Left lung (tissue), 10 donors: ENCODE results near the gene SLC10A2. TPM values are rescaled to one million over a fixed set of nuclear protein-coding genes. Genes with fewer than 3 reads are reported as not detected.
"Not testable (repeated sequence)": the region's sequence is repeated elsewhere in the genome, so short reads cannot be mapped to it uniquely, and the experiment has no call there.

Source experiments
- ATAC-seq: fragments of 200-7000 bp; cut with Tn5 transposase; one replicate; pipeline ENCODE4 v1.9.1; 2020; ENCODE audit warnings: moderate library complexity
- DNase-seq, 4 donors: peaks; one replicate each; pipeline ENCODE4 v3.0.0-alpha.2; 2013 to 2020
- H3K27ac ChIP-seq, 2 donors: fragments of 200-600 bp; sonication (generic) in 1 of 2; one replicate each; pipeline versions ENCODE4 v1.5.0 to v1.8.0; 2020 to 2021
- H3K27me3 ChIP-seq, 2 donors: fragments of 200-600 bp; sonication (generic) in 1 of 2; one replicate each; pipeline versions ENCODE4 v1.5.0 to v1.8.0; 2020 to 2021
- H3K36me3 ChIP-seq, 2 donors: fragments of 200-600 bp; sonication (generic) in 1 of 2; one replicate each; pipeline versions ENCODE4 v1.5.0 to v1.8.0; 2020 to 2021
- H3K4me1 ChIP-seq, 2 donors: fragments of 200-600 bp; one replicate each; pipeline ENCODE4 v1.8.0; 2021
- H3K4me3 ChIP-seq, 2 donors: fragments of 200-600 bp; sonication (generic) in 1 of 2; one replicate each; pipeline versions ENCODE4 v1.5.0 to v1.8.0; 2020 to 2021; ENCODE audit warnings: mild to moderate bottlenecking in 1 of 2
- H3K9me3 ChIP-seq, 2 donors: fragments of 200-600 bp; sonication (generic) in 1 of 2; one replicate each; pipeline versions ENCODE4 v1.5.0 to v1.8.0; 2020 to 2021
- CTCF ChIP-seq, 2 donors: fragments of 200-600 bp; sonication (generic) in 1 of 2; IDR thresholded peaks; one replicate each; pipeline versions ENCODE4 v1.5.0 to v1.8.0; 2021; ENCODE audit warnings: antibody characterized with exemption in 2 of 2
- intact Hi-C, 2 donors: fragments of 100-400 bp; cut with DNase I; formaldehyde crosslinking; loops; one replicate each; pipeline versions ENCODE4 v1.11.2 to v1.14.2; 2022
- polyA plus RNA-seq, 6 donors: library from polyadenylated mRNA; unstranded; fragments of 120-200 nt; gene quantifications; one replicate each; pipeline ENCODE4 v1.2.1, GENCODE V29; 2013; ENCODE audit not compliant: insufficient read length in 6 of 6
- total RNA-seq, 2 donors: library from RNA; stranded (reverse); fragmentation: NEBNext Ultra II Directional; extraction: Animal tissue kit (Norgen Biotek cat#: 25700); gene quantifications; one replicate each; pipeline ENCODE4 v1.2.1, GENCODE V29; 2021
- donor health status: DM: no; HTN: yes; CAD: no.
- donor health status: DM: no; HTN: no; CAD: no.

The SLC10A2 gene
- total and polyA plus RNA-seq, 8 donors = 6.8 to 15.0 (median 9.3) TPM; not detected in 2

- Histone ChIP-seq H3K27ac (no peak overlapping the region), H3K9me3 (peaks cover 0 to 18% of the 10 kb centered on the region in 2 donors), H3K36me3 (no peaks in the 10 kb centered on the region), H3K27me3 (no peaks in the 10 kb centered on the region), H3K4me3 (no peak overlapping the region), H3K4me1 (no peaks in the 10 kb centered on the region)
- intact Hi-C loops = no loop called here
- TF ChIP-seq CTCF (IDR thresholded peaks at IDR 0.05) = no peak
- no peak for ATAC-seq
- DNase-seq = no peak
Measured at GRCh38 chr13:103097366-103097928, 31.2 kb upstream of the SLC10A2 start.

GRCh38 chr13:103093649-103094048 is 27.4 kb upstream of the SLC10A2 start:
- H3K4me1 ChIP-seq, intact Hi-C loops, H3K27me3 ChIP-seq, ATAC-seq, H3K27ac ChIP-seq, H3K4me3 ChIP-seq, DNase-seq, H3K36me3 ChIP-seq: not testable (repeated sequence)
- H3K9me3 ChIP-seq = peaks cover 0 to 41% of the 10 kb centered on the region in 2 donors

GRCh38 chr13:103087275-103087674 is 21.1 kb upstream of the SLC10A2 start:
- H3K9me3 ChIP-seq = peaks cover 0 to 21% of the 10 kb centered on the region in 2 donors
- H3K36me3 ChIP-seq = no peaks in the 10 kb centered on the region
- no peaks in the 10 kb centered on the region for H3K27me3 ChIP-seq
- H3K27ac ChIP-seq = no peak overlapping the region
- H3K4me1 ChIP-seq = no peaks in the 10 kb centered on the region
- no peak overlapping the region for H3K4me3 ChIP-seq
- no peak for ATAC-seq
- TF ChIP-seq CTCF (IDR thresholded peaks at IDR 0.05) = no peak
- intact Hi-C loops = no loop called here
- no peak for DNase-seq

- Histone ChIP-seq H3K36me3 (no peaks in the 10 kb centered on the region), H3K27ac (no peak overlapping the region), H3K4me1 (no peaks in the 10 kb centered on the region), H3K4me3 (no peak overlapping the region), H3K27me3 (no peaks in the 10 kb centered on the region), H3K9me3 (no peaks in the 10 kb centered on the region)
- ATAC-seq = no peak
- TF ChIP-seq CTCF (IDR thresholded peaks at IDR 0.05) = no peak
- no peak for DNase-seq
- intact Hi-C loops = no loop called here
Measured at GRCh38 chr13:103081435-103081834, 15.2 kb upstream of the SLC10A2 start.

GRCh38 chr13:103078158-103078557 is 11.9 kb upstream of the SLC10A2 start:
- H3K27ac ChIP-seq = no peak overlapping the region
- no peaks in the 10 kb centered on the region for H3K4me1 ChIP-seq
- ATAC-seq = no peak
- DNase-seq = no peak
- peaks cover 0 to 3% of the 10 kb centered on the region in 2 donors for H3K9me3 ChIP-seq
- intact Hi-C loops = no loop called here
- H3K27me3 ChIP-seq = no peaks in the 10 kb centered on the region
- no peaks in the 10 kb centered on the region for H3K36me3 ChIP-seq
- no peak overlapping the region for H3K4me3 ChIP-seq
- TF ChIP-seq CTCF (IDR thresholded peaks at IDR 0.05) = no peak

GRCh38 chr13:103068836-103069235 is 2.6 kb upstream of the SLC10A2 start:
- no peaks in the 10 kb centered on the region for H3K4me1 ChIP-seq
- DNase-seq (no peak), ATAC-seq (no peak)
- H3K27me3 ChIP-seq = no peaks in the 10 kb centered on the region
- H3K4me3 ChIP-seq = no peak overlapping the region
- no peaks in the 10 kb centered on the region for H3K36me3 ChIP-seq
- H3K9me3 ChIP-seq = no peaks in the 10 kb centered on the region
- TF ChIP-seq CTCF (IDR thresholded peaks at IDR 0.05) = no peak
- no peak overlapping the region for H3K27ac ChIP-seq
- intact Hi-C loops = no loop called here
